GM12865 (cell line): ENCODE measurements around the gene PGAP3.

Experiments used
- DNase-seq: peaks from one replicate; pipeline ENCODE4 v3.0.0; 2010; ENCODE audit warnings: low read depth
- H3K4me3 ChIP-seq: 2 replicates; pipeline ENCODE4 v1.5.1; 2011; ENCODE audit warnings: mild to moderate bottlenecking, low read depth, low read length, control low read depth
- TF ChIP-seq, protein P1 (sequence below): IDR thresholded peaks from 2 replicates; pipeline ENCODE4 v1.5.1; 2011; ENCODE audit warnings: low read length, control low read depth, low read depth, inconsistent platforms; ENCODE audit not compliant: insufficient read depth; ENCODE audit errors: missing control alignments

Gene PGAP3

DNA sequence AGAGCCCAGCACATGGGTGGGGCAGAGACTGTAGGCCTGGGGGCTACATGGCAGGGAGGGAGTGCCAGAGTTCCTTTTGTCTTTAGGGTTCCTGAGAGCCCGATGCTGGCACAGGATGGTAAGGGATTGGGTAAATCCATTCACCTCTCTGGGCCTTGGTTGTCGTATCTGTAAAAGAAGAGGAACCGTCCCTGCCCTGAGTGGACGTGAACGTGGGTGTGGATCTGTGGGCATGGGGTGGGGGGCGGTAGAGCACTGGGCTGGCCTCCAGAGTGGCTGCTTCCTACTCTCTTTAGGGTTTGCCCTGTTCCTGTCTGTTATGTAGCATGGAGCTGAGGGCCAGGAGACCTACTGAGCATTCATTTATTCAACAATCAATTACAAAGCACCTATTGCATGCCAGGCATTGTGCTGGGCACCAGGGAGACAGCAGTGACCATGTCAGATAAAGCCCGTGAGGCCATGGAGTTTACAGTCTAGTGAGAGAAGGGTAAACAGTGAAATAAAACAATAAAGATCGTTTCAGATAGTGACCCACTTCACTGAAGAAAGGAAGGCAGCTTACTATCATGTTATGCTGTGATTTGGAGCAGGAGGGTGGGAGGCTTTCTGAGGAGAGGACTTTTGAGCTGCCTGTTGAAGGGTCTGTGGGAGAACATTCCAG lies 35.8 kb downstream of the PGAP3 start:
- TF ChIP-seq, protein P1, sequence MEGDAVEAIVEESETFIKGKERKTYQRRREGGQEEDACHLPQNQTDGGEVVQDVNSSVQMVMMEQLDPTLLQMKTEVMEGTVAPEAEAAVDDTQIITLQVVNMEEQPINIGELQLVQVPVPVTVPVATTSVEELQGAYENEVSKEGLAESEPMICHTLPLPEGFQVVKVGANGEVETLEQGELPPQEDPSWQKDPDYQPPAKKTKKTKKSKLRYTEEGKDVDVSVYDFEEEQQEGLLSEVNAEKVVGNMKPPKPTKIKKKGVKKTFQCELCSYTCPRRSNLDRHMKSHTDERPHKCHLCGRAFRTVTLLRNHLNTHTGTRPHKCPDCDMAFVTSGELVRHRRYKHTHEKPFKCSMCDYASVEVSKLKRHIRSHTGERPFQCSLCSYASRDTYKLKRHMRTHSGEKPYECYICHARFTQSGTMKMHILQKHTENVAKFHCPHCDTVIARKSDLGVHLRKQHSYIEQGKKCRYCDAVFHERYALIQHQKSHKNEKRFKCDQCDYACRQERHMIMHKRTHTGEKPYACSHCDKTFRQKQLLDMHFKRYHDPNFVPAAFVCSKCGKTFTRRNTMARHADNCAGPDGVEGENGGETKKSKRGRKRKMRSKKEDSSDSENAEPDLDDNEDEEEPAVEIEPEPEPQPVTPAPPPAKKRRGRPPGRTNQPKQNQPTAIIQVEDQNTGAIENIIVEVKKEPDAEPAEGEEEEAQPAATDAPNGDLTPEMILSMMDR: no peak
- H3K4me3 ChIP-seq: no peak overlapping the region
- no peak for DNase-seq

DNA sequence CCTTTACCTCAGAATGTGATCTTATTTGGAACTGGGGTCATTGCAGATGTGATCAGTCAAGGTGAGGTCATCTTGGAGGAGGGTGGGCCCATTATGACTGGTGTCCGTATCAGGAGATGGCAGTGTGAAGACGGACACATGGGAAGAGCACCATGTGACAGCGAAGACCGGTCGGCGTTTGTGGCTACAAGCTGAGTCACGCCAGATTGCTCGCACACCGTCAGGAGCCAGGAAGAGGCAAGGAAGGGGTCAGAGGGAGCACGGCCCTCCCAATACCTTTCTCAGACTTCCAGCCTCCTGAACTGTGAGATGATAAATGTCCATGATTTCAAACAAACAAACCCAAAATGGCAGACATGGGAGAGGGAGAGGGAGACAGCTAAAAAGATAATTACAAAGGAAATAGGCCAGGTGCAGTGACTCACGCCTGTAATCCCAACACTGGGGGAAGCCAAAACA lies 37.7 kb downstream of the PGAP3 start:
- no peak for DNase-seq
- TF ChIP-seq, protein P1: no peak

DNA sequence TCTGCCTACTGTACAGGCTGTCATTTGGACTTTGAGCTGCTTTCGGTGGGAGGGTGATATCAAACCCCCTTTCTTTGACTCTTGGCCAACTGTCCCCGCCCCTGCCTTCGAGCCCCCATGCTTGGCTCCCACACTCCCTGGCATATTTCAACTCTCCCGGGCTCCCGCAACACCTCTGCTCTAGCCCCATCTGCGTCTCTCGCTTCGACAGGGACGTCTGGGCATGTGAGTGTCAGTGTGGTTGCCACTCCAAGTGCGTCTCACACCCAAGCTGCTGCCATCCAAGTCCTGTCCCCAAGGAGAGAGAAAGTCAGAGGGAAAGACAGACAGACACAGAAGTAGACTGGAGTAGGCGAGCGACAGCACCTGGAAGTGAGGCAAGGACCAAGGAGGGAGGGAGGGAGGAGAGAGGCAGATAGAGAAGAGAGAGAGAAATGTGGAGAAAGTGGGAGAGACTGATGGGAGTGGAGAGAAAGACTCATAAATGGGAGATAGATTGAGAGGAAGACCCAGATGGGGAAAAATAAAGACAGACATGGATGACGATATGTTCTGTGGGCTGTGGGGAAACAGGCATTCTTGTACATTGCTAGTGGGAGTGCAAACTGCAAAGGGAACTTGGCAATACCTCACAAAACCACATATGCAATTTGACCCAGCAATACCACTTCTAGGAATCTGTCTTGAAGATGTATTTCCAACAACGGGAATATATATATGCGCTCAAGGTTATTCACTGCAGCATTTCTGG lies 39.1 kb downstream of the PGAP3 start:
- H3K4me3 ChIP-seq: no peak overlapping the region
- TF ChIP-seq, protein P1: no peak
- no peak for DNase-seq

More for the DNA sequence above, 37.7 kb downstream of the PGAP3 start:
- H3K4me3 ChIP-seq: no peak overlapping the region

DNA sequence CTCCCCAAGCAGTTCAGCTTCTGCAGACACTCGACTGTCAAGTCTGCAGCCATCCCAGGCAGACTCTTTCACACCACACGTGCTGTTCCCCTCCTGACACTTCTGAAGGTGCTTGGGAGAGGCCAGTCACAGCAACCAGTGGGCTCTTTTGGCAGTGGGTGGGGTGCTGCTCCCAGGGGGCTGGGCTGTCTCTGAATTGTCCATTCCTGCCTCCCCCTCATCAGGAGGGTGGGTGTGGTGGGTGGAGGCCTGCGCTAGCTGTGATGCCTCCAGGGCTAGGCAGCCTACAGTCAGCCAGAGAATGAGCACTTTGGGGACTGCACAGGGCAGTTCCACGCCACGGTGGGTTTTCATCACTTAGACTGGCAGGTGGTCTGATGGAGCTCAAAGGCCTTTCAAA lies 40.6 kb downstream of the PGAP3 start:
- TF ChIP-seq, protein P1: no peak

DNA sequence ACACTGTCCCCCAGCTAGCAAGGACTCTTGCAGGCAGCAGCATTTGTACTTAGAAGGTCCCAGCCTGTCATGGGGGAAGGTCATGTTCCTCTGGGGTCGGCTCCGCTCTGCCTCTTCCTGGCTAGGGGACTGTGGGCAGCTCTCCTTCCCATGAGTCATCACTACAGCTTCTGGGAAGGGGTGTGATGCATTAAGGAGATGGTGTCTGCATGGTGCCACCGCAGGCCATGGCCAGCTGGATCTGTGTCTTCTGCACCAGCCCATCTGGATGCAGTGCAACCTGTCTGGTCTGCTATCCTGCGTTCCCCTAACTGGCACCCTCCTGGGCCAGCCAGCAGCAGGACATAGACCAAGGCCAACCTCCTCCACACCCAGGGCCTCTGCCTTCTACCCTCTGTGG lies 44.6 kb downstream of the PGAP3 start:
- no peak overlapping the region for H3K4me3 ChIP-seq
- no peak for DNase-seq
- TF ChIP-seq, protein P1: no peak

More for the DNA sequence above, 40.6 kb downstream of the PGAP3 start:
- no peak overlapping the region for H3K4me3 ChIP-seq
- no peak for DNase-seq

DNA sequence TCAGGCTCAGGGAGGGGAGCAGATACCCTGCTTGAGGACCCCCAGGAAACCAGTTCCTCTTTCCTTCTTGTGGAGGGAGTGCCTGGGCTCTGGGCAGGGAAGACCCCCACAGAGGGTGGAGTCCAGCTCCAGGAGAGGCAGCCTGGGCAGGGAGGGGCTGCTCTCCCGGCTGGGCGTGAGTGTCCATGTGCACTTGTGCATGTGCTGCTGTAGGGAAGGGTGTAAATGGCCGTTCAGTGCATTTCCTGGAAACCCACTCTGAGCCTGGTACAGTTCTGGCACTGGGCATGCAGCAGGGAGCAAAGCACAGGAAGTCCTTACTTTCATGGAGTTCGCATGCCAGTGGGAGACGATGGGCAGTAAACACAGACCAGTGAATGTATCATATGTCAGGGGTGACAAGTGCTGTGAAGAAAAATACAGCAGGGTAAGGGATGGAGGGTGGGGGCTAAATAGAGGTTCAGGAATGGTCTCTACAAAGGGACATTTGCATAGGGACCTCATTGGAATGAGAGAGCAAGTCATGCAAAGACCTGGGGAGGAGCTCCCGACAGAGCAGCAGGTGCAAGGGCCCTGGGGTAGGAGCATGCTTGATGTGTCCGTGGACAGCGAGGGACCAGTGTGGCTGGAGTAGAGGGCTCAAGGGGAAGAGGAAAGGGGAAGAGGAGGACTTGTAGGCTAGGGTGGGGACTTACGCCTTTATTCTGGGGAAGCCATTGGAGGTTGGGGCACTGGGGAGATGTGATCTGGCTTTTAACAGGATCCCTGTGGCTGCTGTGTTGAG lies 45.4 kb downstream of the PGAP3 start:
- TF ChIP-seq, protein P1: no peak
- DNase-seq: no peak
- no peak overlapping the region for H3K4me3 ChIP-seq
